Bronchial epithelial cell (primary cell): ENCODE data around the gene BORCS6. TPM values are rescaled to one million over a fixed set of nuclear protein-coding genes. Genes with fewer than 3 reads are reported as not detected.

Experiments
- DNase-seq: peaks from one replicate; pipeline ENCODE4 v3.0.0-alpha.2; 2010; ENCODE audit warnings: low read depth
- FAIRE-seq: peaks from 2 replicates; lab custom pipeline; 2011; peaks lifted over from hg19 to GRCh38; lab: Jason Lieb, UNC
- H3K27me3 ChIP-seq: 2 replicates; pipeline ENCODE4 v1.5.1; 2011; ENCODE audit warnings: low read length; ENCODE audit not compliant: control insufficient read depth, insufficient read depth
- H3K36me3 ChIP-seq: 2 replicates; pipeline ENCODE4 v1.5.1; 2011; ENCODE audit warnings: low read length; ENCODE audit not compliant: control insufficient read depth, insufficient read depth
- H3K4me3 ChIP-seq: 2 replicates; pipeline ENCODE4 v1.5.1; 2011; ENCODE audit warnings: mild to moderate bottlenecking, low read depth, low read length, control low read depth
- CTCF ChIP-seq: IDR thresholded peaks from 2 replicates; pipeline ENCODE4 v1.5.1; 2011; ENCODE audit warnings: mild to moderate bottlenecking, moderate library complexity, low read length, control low read depth, inconsistent platforms; ENCODE audit not compliant: insufficient read depth, severe bottlenecking
- total RNA-seq: library from RNA; depleted of rRNA; stranded (reverse); fragments of >200 nt; gene quantifications from 2 replicates; pipeline ENCODE4 v1.2.1, GENCODE V29; 2014

BORCS6 gene
- total RNA-seq, 1 donor from 2014 or later, result 6.8 TPM

GRCh38 chr17:8186787-8187516 lies 3.0 kb downstream of the BORCS6 start:
- peak; percentile 13 for FAIRE-seq
- TF ChIP-seq CTCF, result peak; percentile 44
- Histone ChIP-seq H3K4me3 (peak overlapping the region; percentile 70), H3K27me3 (no peaks in the 10 kb centered on the region), H3K36me3 (no peaks in the 10 kb centered on the region)
- peak; percentile 92 for DNase-seq

- H3K4me3 ChIP-seq, result peak overlapping the region; percentile 70
- FAIRE-seq, result no peak
- H3K36me3 ChIP-seq, result no peaks in the 10 kb centered on the region
- DNase-seq, result no peak
- no peak for TF ChIP-seq CTCF
- no peaks in the 10 kb centered on the region for H3K27me3 ChIP-seq
Measured at GRCh38 chr17:8186446-8186786, 3.6 kb downstream of the BORCS6 start.

DNA sequence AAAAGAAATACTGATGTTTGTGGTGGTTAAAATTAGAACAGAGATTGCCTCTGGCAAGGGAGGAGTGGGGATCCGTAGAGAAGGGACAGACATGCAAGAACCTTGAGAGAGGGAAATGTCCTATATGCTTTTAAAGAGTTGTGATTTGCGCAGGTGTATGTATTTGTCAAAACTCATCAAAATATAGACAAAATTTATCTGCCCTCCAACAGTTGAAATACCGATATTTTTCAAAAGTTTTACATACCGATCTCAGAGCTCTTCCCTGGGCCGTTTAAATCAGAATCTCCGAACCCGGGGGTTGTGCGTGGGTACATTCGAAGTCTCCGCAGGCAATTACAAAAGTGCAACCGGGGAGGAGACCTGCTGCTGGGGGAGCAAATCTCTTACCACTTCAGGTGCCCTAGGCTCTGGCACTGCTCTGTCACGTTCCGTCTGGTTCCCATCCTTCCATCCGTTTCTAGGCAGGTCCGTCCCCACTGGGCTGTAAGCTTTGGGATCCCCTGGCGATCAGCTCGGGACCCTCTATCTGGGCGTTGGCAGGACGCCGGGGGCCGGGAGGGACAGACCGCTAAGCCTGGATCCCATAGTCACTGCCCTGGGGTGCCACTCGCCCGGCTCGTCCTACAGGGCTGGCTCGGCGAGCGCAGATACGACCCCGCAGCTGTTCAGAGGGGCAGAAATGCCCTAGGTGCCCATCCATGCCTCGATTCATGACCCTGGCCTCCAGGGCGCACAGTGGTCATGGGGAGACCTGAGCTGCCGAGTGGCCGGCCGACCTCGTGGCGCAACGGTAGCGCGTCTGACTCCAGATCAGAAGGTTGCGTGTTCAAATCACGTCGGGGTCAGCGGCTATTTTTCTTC lies 4.2 kb downstream of the BORCS6 start:
- Histone ChIP-seq H3K36me3 (no peaks in the 10 kb centered on the region), H3K4me3 (peak overlapping the region; percentile 70), H3K27me3 (no peaks in the 10 kb centered on the region)
- TF ChIP-seq CTCF, result no peak
- DNase-seq (peak; percentile 43), FAIRE-seq (no peak)

DNA sequence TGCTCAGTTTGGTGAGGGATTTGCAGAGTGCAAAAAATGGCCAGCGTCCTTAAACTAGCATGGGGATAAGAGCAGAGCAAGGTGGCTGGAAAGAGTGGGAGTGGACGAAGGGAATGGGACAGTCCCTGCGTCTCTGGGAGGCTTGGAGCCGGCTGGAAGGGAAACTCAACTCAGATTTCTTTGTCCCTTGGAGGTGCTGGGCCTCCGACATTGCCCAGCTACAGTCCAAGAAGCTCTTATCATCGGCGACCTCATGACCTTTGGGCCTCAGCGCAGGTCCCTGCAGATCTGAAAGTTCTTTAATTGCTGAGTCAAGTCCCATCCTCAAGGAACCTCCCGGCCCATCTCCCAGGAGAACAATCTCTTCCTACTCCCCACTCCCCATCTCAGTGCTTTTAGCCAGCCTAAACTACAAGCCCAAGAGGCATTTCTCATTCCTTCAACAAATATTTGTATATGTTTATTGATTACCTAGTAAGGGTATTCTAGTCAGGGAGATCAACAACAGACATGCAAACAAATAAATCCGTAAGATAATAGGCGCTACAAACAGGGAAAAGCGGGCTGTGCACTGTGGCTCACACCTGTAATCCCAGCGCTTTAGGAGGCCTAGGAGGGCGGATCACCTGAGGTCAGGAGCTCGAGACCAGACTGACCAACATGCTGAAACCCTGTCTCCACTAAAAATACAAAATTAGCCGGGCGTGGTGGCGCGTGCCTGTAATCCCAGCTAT lies 12.8 kb downstream of the BORCS6 start:
- H3K27me3 ChIP-seq, result no peaks in the 10 kb centered on the region
- H3K4me3 ChIP-seq, result peak overlapping the region; percentile 63
- no peaks in the 10 kb centered on the region for H3K36me3 ChIP-seq
- DNase-seq (no peak), FAIRE-seq (no peak)
- TF ChIP-seq CTCF, result no peak

GRCh38 chr17:8176197-8176940 lies 13.6 kb downstream of the BORCS6 start, which contains the start of gene TMEM107:
Gene TMEM107, minus strand, starts transcription at chr17:8176380. Its CDS starts 94 bp downstream, at chr17:8176286.
- DNase-seq, result peak; percentile 77
- FAIRE-seq, result no peak
- Histone ChIP-seq H3K27me3 (no peaks in the 10 kb centered on the region), H3K4me3 (peak within 1 kb of the TSS; percentile 63), H3K36me3 (no peaks in the 10 kb centered on the region)
- peak; percentile 22 for TF ChIP-seq CTCF
